GM21360 (cell line): ENCODE results near the gene PTPRC.
A peak's percentile ranks its signal among the peaks of the same experiment; 100 is the strongest.

Source experiments
- ATAC-seq: cut with Tn5 transposase; IDR thresholded peaks from one replicate; pipeline ENCODE4 v1.9.1; 2021; ENCODE audit warnings: mild to moderate bottlenecking, moderate library complexity; ENCODE audit not compliant: unreplicated experiment

Gene PTPRC

GRCh38 chr1:198755715-198756114 lies 116.9 kb downstream of the PTPRC start:
- no peak for ATAC-seq

DNA sequence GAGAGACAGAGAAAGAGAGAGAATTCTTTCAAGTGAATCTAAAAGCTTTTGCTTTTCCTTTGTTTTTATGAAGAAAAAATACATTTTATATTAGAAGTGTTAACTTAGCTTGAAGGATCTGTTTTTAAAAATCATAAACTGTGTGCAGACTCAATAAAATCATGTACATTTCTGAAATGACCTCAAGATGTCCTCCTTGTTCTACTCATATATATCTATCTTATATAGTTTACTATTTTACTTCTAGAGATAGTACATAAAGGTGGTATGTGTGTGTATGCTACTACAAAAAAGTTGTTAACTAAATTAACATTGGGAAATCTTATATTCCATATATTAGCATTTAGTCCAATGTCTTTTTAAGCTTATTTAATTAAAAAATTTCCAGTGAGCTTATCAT lies 117.6 kb downstream of the PTPRC start:
- ATAC-seq, result no peak

DNA sequence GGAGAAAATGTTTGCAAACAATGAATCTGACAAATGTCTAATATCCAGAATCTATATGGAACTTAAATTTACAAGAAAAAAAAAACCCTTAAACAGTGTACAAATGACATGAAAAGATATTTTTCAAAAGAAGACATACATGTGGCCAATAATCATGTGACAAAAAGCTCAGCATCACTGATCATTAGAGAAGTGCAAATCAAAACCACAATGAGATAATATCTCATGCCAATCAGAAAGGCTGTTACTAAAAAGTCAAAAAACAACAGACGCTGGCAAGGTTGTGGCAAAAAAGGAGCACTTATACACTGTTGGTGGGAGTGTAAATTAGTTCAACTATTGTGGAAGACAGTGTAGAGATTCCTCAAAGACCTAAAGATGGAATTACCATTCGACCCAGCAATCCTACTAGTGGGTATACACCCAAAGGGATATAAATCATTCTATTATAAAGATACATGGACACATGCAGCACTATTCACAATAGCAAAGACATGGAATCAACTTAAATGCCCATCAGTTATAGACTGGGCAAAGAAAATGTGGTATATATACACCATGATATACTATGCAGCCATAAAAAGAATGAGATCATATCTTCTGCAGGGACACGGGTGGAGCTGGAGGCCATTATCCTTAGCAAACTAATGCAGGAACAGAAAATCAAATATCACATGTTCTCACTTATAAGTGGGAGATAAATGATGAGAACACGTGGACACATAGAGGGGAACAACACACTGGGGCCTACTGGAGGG lies 123.2 kb downstream of the PTPRC start:
- no peak for ATAC-seq

DNA sequence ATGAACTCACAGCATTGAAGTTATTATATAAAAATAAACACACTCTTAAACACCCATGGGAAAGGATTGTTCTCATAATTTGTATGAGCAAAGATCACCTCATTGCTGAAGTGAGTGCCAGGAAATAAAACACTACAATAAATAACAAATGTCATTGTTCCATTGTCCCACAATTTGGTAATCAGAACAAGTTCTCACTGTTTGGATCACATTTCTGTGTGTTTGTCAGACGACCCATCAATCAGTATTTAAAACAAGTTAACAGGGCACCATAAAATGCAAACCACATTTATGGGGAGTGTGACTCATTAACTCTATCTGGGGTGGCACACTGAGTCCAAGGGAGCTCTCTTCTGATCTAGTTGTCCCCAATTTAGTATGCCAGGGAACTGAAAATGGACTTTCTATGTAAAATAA lies 124.5 kb downstream of the PTPRC start:
- no peak for ATAC-seq

DNA sequence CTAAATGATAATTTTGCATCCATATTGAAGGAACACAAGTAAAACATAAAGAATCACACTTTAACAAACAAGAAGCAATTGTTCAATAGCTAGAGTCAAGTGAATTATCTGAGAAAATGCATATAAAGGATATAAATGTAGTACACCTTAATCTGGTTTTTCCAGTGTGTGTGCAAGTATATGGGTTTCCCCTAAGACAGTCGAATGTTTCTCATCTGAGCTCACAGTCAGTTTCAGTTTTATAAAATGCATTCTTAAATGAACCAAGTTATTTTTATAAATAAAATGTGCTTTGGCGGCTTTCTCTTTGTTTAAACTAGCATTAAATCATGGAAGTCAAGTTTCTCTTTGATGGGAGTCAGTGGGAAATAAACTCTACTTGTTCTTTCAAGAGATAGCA lies 125.9 kb downstream of the PTPRC start:
- ATAC-seq, result no peak

- ATAC-seq, result no peak
Measured at GRCh38 chr1:198765416-198765815, 126.6 kb downstream of the PTPRC start.

- ATAC-seq, result no peak
Measured at GRCh38 chr1:198771563-198772153, 132.8 kb downstream of the PTPRC start.

- ATAC-seq, result no peak
Measured at GRCh38 chr1:198772626-198773025, 133.8 kb downstream of the PTPRC start.

DNA sequence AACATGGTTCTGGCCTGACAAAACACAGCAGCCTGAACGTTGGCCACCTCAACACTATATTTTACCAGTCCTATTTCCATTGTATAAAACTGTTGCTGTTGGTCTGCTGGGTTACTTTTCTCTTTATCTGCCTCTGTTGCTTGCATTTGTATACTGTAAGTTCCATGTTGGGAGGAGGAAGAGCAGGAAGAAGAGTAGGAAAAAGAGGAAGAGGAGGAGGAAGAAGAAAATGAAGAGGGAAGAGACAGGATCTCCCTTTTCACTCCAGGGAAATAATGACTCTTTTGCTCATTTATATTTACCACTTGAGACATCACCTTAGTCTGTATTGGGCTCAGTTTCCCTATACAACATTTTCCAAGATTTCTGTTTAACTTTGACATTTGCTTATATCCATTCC lies 134.2 kb downstream of the PTPRC start:
- no peak for ATAC-seq

GRCh38 chr1:198773523-198773922 lies 134.7 kb downstream of the PTPRC start:
- no peak for ATAC-seq

DNA sequence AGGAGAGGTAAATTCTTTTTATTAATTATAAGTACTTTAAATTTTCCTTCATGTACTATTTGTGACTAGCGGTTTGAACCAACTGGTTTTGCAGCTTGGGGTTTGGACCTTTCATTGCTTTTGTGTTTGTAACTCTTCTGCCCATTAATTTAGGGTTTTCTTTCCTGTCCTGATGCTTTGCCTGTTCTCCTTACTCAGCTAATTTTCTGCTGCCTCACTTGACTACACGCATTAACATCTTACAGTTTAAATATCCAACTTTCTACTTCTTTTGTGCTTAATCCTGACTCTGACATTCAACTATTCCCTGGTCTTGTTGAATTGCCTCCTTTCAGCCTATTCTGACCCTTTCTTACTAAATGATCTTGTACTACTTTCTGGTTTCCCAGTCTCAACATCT lies 135.6 kb downstream of the PTPRC start:
- no peak for ATAC-seq

GRCh38 chr1:198775606-198776005 lies 136.8 kb downstream of the PTPRC start:
- no peak for ATAC-seq

GRCh38 chr1:198776602-198777029 lies 137.8 kb downstream of the PTPRC start:
- ATAC-seq, result no peak

DNA sequence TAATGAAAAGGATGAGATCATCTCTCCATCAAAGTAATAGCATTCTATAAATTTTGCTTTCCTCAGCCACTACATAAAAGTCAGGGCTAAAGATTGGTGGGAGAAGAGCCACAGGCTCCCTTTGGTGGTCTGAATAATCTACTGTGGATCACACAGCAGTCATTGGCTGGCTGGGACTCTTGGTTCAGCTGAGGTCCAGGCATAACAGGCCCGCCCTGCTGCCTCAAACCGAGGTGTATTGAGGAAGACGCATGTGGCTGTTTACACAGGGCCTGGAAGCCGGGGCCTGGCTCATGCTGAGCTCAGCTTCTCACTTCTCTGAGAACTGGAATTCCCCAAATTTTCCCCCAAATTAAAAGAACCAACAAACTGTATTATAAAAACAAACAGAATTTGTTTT lies 139.2 kb downstream of the PTPRC start:
- ATAC-seq, result no peak

DNA sequence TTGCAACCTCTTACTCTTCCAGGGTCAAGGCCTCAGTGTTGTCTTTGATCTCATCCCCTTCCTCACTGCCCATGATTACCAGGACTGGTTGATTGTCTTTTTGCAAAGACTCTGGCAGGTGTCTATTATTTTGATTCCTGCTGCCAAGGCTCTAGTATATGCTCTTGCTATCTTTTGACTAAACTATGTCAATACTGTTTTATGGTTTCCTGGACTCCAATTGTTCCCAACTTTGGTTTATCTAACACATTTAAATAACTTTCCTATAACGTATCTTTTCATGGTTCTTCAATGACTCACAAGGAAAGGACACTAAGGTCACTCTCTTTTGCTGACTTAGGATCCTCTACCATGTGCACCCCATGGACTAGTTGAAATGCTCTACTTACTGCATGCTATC lies 141.5 kb downstream of the PTPRC start:
- ATAC-seq, result no peak

GRCh38 chr1:198788561-198789064 lies 149.8 kb downstream of the PTPRC start:
- peak; percentile 93 for ATAC-seq

GRCh38 chr1:198793714-198794113 lies 154.9 kb downstream of the PTPRC start:
- ATAC-seq, result no peak

GRCh38 chr1:198794498-198794897 lies 155.7 kb downstream of the PTPRC start:
- no peak for ATAC-seq

DNA sequence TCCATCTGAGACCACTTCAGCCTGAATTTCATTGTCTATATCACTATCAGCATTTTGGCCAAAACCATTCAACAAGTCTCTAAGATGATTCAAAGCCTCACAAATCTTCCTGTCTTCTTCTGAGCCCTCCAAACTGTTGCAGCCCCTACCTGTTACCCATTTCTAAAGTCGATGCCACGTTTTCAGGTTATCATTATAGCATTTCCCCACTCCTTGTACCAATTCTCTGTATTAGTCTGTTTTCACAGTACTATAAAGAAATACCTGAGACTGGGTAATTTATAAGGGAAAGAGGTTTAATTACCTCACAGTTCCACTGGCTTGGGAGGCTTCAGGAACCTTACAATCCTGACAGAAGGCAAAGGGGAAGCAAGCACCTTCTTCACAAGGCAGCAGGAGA lies 158.8 kb downstream of the PTPRC start:
- ATAC-seq, result no peak

DNA sequence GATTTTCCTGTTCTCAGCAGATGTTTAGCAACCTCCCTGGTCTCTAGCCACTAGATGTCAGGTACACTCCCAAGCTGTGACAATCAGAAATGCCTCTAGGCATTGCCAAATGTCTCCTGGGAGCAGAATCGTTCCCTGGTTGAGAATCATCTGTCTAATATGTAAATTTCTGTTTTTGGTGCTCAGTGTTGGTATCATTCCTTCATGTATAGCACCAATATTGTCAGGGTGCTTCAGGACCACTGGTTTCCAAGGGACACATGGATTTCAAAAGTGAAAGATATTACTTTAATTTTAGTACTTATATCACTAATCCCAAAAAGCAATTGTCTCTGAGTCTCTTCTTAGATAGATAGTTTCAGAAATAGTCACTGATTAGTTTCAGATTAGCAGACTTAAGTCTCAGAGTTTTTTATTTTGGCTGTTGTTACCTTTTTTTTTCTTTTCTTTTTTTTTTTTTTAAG lies 160.1 kb downstream of the PTPRC start:
- ATAC-seq, result peak; percentile 75

GRCh38 chr1:198805498-198806151 lies 166.8 kb downstream of the PTPRC start:
- no peak for ATAC-seq

DNA sequence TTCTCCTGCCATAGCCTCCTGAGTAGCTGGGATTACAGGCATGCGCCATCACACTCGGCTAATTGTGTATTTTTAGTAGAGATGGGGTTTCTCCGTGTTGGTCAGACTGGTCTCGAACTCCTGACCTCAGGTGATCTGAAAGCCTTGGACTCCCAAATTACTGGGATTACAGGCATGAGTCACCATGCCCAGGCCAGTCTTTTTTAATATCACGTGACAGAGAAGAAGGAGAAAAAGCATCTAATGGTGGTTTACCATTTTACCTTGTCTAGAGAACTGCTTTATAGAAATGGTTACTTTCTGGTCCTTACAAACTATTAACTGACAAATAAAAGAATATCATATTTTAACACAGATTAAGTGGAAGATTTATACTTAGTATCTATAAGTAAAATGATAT lies 168.0 kb downstream of the PTPRC start:
- no peak for ATAC-seq
